BJ (cell line): ENCODE measurements around the gene RNF38. TPM values are rescaled to one million over a fixed set of nuclear protein-coding genes. Genes with fewer than 3 reads are reported as not detected.
"Not testable (repeated sequence)": the region's sequence is repeated elsewhere in the genome, so short reads cannot be mapped to it uniquely, and the experiment has no call there.

ENCODE experiments used
- CTCF ChIA-PET: fragments of 350-600 bp; formaldehyde crosslinking; extraction: SDS; loops from one replicate; lab custom pipeline; 2021; ENCODE audit warnings: antibody characterized with exemption, inconsistent platforms; lab: Yijun Ruan, JAX
- POLR2A ChIA-PET: fragments of 300-600 bp; sonication (Branson Sonifier 250); formaldehyde crosslinking; extraction: SDS; loops from one replicate; lab custom pipeline; 2021; ENCODE audit warnings: antibody characterized with exemption; lab: Charles Lee
- DNase-seq: peaks from one replicate; pipeline ENCODE4 v3.0.0-alpha.2; 2011; ENCODE audit warnings: low read depth
- H3K27me3 ChIP-seq: 2 replicates; pipeline ENCODE4 v1.6.0; 2011; ENCODE audit warnings: low read length; ENCODE audit not compliant: control insufficient read depth, insufficient read depth
- H3K36me3 ChIP-seq: 2 replicates; pipeline ENCODE4 v1.5.1; 2011; ENCODE audit warnings: low read length; ENCODE audit not compliant: control insufficient read depth, insufficient read depth
- H3K4me3 ChIP-seq: 2 replicates; pipeline ENCODE4 v1.5.1; 2011; ENCODE audit warnings: low read depth, mild to moderate bottlenecking, control low read depth, low read length
- CTCF ChIP-seq: IDR thresholded peaks from 2 replicates; pipeline ENCODE4 v1.5.1; 2011; ENCODE audit warnings: low read depth, mild to moderate bottlenecking, control low read depth, inconsistent platforms, low read length, moderate library complexity; ENCODE audit not compliant: insufficient read depth
- polyA plus RNA-seq: library from polyadenylated mRNA; depleted of rRNA; stranded (reverse); fragments of >200 nt; gene quantifications from 2 replicates; pipeline ENCODE4 v1.2.3, GENCODE V29; 2011

Gene RNF38
- polyA plus RNA-seq, 1 experiment = 20.0 TPM

GRCh38 chr9:36297798-36298197 is 102.3 kb downstream of the RNF38 start:
- ChIA-PET CTCF (no interaction called here), POLR2A (no interaction called here)
- H3K27me3 ChIP-seq = no peaks in the 10 kb centered on the region
- H3K4me3 ChIP-seq = no peak overlapping the region
- DNase-seq = no peak
- no peaks in the 10 kb centered on the region for H3K36me3 ChIP-seq
- no peak for TF ChIP-seq CTCF

- DNase-seq, POLR2A ChIA-PET, H3K27me3 ChIP-seq, H3K4me3 ChIP-seq, H3K36me3 ChIP-seq: not testable (repeated sequence)
- CTCF ChIA-PET = interaction anchor here (0.9 kb wide), 1 partner anchor 46 kb away, joined by 3 read pairs; no protein-coding TSS in a partner anchor
Measured at GRCh38 chr9:36294996-36295395, 105.1 kb downstream of the RNF38 start.

- Histone ChIP-seq H3K27me3 (no peaks in the 10 kb centered on the region), H3K36me3 (no peaks in the 10 kb centered on the region), H3K4me3 (no peak overlapping the region)
- CTCF ChIA-PET = no interaction called here
- POLR2A ChIA-PET = no interaction called here
- no peak for DNase-seq
- no peak for TF ChIP-seq CTCF
Measured at GRCh38 chr9:36293918-36294317, 106.2 kb downstream of the RNF38 start.

- DNase-seq = no peak
- TF ChIP-seq CTCF = no peak
- no peaks in the 10 kb centered on the region for H3K27me3 ChIP-seq
- H3K36me3 ChIP-seq = no peaks in the 10 kb centered on the region
- CTCF ChIA-PET = no interaction called here
- H3K4me3 ChIP-seq = no peak overlapping the region
- POLR2A ChIA-PET = no interaction called here
Measured at GRCh38 chr9:36293171-36293570, 106.9 kb downstream of the RNF38 start.

- no peak for TF ChIP-seq CTCF
- no peaks in the 10 kb centered on the region for H3K27me3 ChIP-seq
- CTCF ChIA-PET = no interaction called here
- H3K36me3 ChIP-seq = no peaks in the 10 kb centered on the region
- POLR2A ChIA-PET = no interaction called here
- DNase-seq = no peak
- H3K4me3 ChIP-seq = no peak overlapping the region
Measured at GRCh38 chr9:36292641-36293040, 107.4 kb downstream of the RNF38 start.

GRCh38 chr9:36290996-36291395 is 109.1 kb downstream of the RNF38 start:
- POLR2A ChIA-PET = no interaction called here
- DNase-seq = no peak
- no peaks in the 10 kb centered on the region for H3K27me3 ChIP-seq
- TF ChIP-seq CTCF = no peak
- no peaks in the 10 kb centered on the region for H3K36me3 ChIP-seq
- no peak overlapping the region for H3K4me3 ChIP-seq
- CTCF ChIA-PET = no interaction called here
